H1 (cell line): ENCODE data around the gene CACNG5. TPM values are rescaled to one million over a fixed set of nuclear protein-coding genes. Genes with fewer than 3 reads are reported as not detected.

Source experiments
- CTCF ChIA-PET: fragments of 300-600 bp; sonication (Branson Sonifier 250); formaldehyde crosslinking; loops from one replicate; lab custom pipeline; 2021; ENCODE audit not compliant: partially characterized antibody; lab: Charles Lee
- POLR2A ChIA-PET: fragments of 300-600 bp; sonication (Branson Sonifier 250); formaldehyde crosslinking; loops from one replicate; lab custom pipeline; 2021; ENCODE audit warnings: inconsistent platforms; ENCODE audit not compliant: partially characterized antibody; lab: Charles Lee
- DNase-seq, 2 experiments: peaks; one replicate each; pipeline versions ENCODE4 v3.0.0 to v3.0.0-alpha.2; 2010 to 2022; ENCODE audit warnings: low spot score in 2 of 2, low read depth in 1 of 2, mixed read lengths in 1 of 2
- FAIRE-seq: peaks from 2 replicates; lab custom pipeline; 2011; peaks lifted over from hg19 to GRCh38; lab: Jason Lieb, UNC
- H2AFZ ChIP-seq: 2 replicates; pipeline ENCODE4 v1.8.1; 2012; ENCODE audit warnings: low read length, inconsistent platforms
- H2AK5ac ChIP-seq: 2 replicates; pipeline ENCODE4 v1.6.1; 2013; ENCODE audit warnings: low read depth, low read length
- H2BK120ac ChIP-seq: replicated peaks from 2 replicates; pipeline ENCODE3; 2013; ENCODE audit warnings: low read depth, low read length, inconsistent platforms
- H2BK12ac ChIP-seq: 2 replicates; pipeline ENCODE4 v1.6.1; 2013; ENCODE audit warnings: low read depth, low read length
- H2BK15ac ChIP-seq: 2 replicates; pipeline ENCODE4 v1.6.1; 2013; ENCODE audit warnings: low read length
- H2BK20ac ChIP-seq: 2 replicates; pipeline ENCODE4 v1.6.1; 2013; ENCODE audit warnings: low read length
- H2BK5ac ChIP-seq: 2 replicates; pipeline ENCODE4 v1.6.1; 2013; ENCODE audit warnings: low read depth, low read length
- H3K14ac ChIP-seq: 2 replicates; pipeline ENCODE4 v1.6.1; 2013; ENCODE audit warnings: inconsistent platforms; ENCODE audit not compliant: insufficient read length
- H3K18ac ChIP-seq: 2 replicates; pipeline ENCODE4 v1.6.1; 2013; ENCODE audit warnings: low read length; ENCODE audit errors: extremely low read depth
- H3K23ac ChIP-seq: 2 replicates; pipeline ENCODE4 v1.6.1; 2013; ENCODE audit warnings: inconsistent platforms; ENCODE audit not compliant: insufficient read length
- H3K23me2 ChIP-seq: 2 replicates; pipeline ENCODE4 v1.6.1; 2013; ENCODE audit warnings: low read depth, low read length
- H3K27ac ChIP-seq: 2 replicates; pipeline ENCODE4 v1.6.1; 2011; ENCODE audit warnings: low read depth, low read length, inconsistent platforms
- H3K27me3 ChIP-seq, 4 experiments: replicated peaks in 1 of 4; 1 replicate in 1 of 4; 2 replicates in 3 of 4; pipeline versions ENCODE4 v1.6.1 to v1.8.1; 2011 to 2013; ENCODE audit warnings: low read length in 3 of 4, mild to moderate bottlenecking in 3 of 4, inconsistent platforms in 2 of 4, mixed read lengths in 2 of 4, moderate library complexity in 1 of 4; ENCODE audit not compliant: control insufficient read depth in 3 of 4, insufficient read depth in 3 of 4; ENCODE audit errors: extremely low read depth in 1 of 4
- H3K36me3 ChIP-seq, 4 experiments: 2 replicates each; pipeline versions ENCODE4 v1.6.1 to v1.8.1; 2011 to 2013; ENCODE audit warnings: mild to moderate bottlenecking in 4 of 4, low read length in 3 of 4, moderate library complexity in 2 of 4, control low read depth in 1 of 4, inconsistent platforms in 1 of 4; ENCODE audit not compliant: insufficient read depth in 4 of 4, control insufficient read depth in 2 of 4
- H3K4ac ChIP-seq: replicated peaks from 2 replicates; pipeline ENCODE3; 2013; ENCODE audit warnings: low read length, low read depth, mixed read lengths, inconsistent platforms; ENCODE audit not compliant: insufficient read length
- H3K4me1 ChIP-seq, 4 experiments: replicated peaks in 1 of 4; 1 replicate in 1 of 4; 2 replicates in 3 of 4; pipeline versions ENCODE4 v1.6.1 to v1.8.1; 2011 to 2013; ENCODE audit warnings: low read length in 3 of 4, inconsistent platforms in 2 of 4, mixed read lengths in 1 of 4; ENCODE audit not compliant: insufficient read depth in 4 of 4, control insufficient read depth in 3 of 4
- H3K4me2 ChIP-seq, 2 experiments: 2 replicates each; pipeline versions ENCODE4 v1.6.1 to v1.8.1; 2011 to 2013; ENCODE audit warnings: low read depth in 2 of 2, low read length in 2 of 2, control low read depth in 1 of 2, inconsistent platforms in 1 of 2, mild to moderate bottlenecking in 1 of 2; ENCODE audit not compliant: insufficient read depth in 1 of 2
- H3K4me3 ChIP-seq, 4 experiments: fragments of 200-600, 300-600 bp in 1 of 4; sonication (generic), shearing (Covaris generic), sonication (Bioruptor Twin) in 1 of 4; 2 replicates each; pipeline versions ENCODE4 v1.5.1 to v1.8.1; 2011 to 2016; ENCODE audit warnings: low read length in 4 of 4, low read depth in 3 of 4, control low read depth in 2 of 4, inconsistent platforms in 2 of 4, mild to moderate bottlenecking in 2 of 4, mixed read lengths in 1 of 4, moderate library complexity in 1 of 4; ENCODE audit not compliant: insufficient read depth in 2 of 4; ENCODE audit errors: extremely low read depth in 1 of 4
- H3K56ac ChIP-seq: replicated peaks from 2 replicates; pipeline ENCODE3; 2013; ENCODE audit warnings: low read depth, mild to moderate bottlenecking, mixed read lengths, low read length, inconsistent platforms; ENCODE audit not compliant: insufficient read length
- H3K79me1 ChIP-seq: 2 replicates; pipeline ENCODE4 v1.6.1; 2013; ENCODE audit warnings: low read depth, low read length, control low read depth
- H3K79me2 ChIP-seq, 2 experiments: 2 replicates each; pipeline versions ENCODE4 v1.6.1 to v1.8.1; 2012 to 2013; ENCODE audit warnings: low read length in 2 of 2, mild to moderate bottlenecking in 2 of 2, inconsistent platforms in 1 of 2; ENCODE audit not compliant: insufficient read depth in 2 of 2, control insufficient read depth in 1 of 2
- H3K9ac ChIP-seq, 4 experiments: replicated peaks in 1 of 4; 1 replicate in 1 of 4; 2 replicates in 3 of 4; pipeline versions ENCODE4 v1.6.1 to v1.8.1; 2011 to 2013; ENCODE audit warnings: low read depth in 3 of 4, low read length in 3 of 4, control low read depth in 2 of 4, mild to moderate bottlenecking in 2 of 4, moderate library complexity in 2 of 4, inconsistent platforms in 1 of 4; ENCODE audit errors: extremely low read depth in 1 of 4
- H3K9me3 ChIP-seq, 2 experiments: 2 replicates each; pipeline versions ENCODE4 v1.6.1 to v1.8.1; 2012 to 2013; ENCODE audit warnings: mild to moderate bottlenecking in 2 of 2, moderate library complexity in 2 of 2, control low read depth in 1 of 2, inconsistent platforms in 1 of 2, low read depth in 1 of 2, low read length in 1 of 2, mixed read lengths in 1 of 2; ENCODE audit not compliant: insufficient read depth in 2 of 2
- H4K20me1 ChIP-seq, 2 experiments: replicated peaks in 1 of 2; 2 replicates each; pipeline versions ENCODE3 to v1.8.1; 2011 to 2013; ENCODE audit warnings: inconsistent platforms in 2 of 2, low read length in 2 of 2, mild to moderate bottlenecking in 1 of 2; ENCODE audit not compliant: insufficient read depth in 2 of 2, control insufficient read depth in 1 of 2
- H4K5ac ChIP-seq: 2 replicates; pipeline ENCODE4 v1.6.1; 2013; ENCODE audit warnings: low read length, low read depth, mixed read lengths, inconsistent platforms; ENCODE audit not compliant: insufficient read length
- H4K8ac ChIP-seq: 2 replicates; pipeline ENCODE4 v1.8.0; 2013; ENCODE audit warnings: mild to moderate bottlenecking, moderate library complexity, low read length, inconsistent platforms; ENCODE audit not compliant: insufficient read depth; ENCODE audit errors: extremely low read depth
- H4K91ac ChIP-seq: replicated peaks from 2 replicates; pipeline ENCODE3; 2013; ENCODE audit warnings: low read length, mixed read lengths, inconsistent platforms; ENCODE audit not compliant: insufficient read length
- ASH2L ChIP-seq: fragments of 200-600, 300-600 bp; sonication (generic); IDR thresholded peaks from one replicate; pipeline ENCODE4 v1.7.1; 2017; ENCODE audit warnings: low read length
- BCL11A ChIP-seq, 2 experiments: IDR thresholded peaks; one replicate each; pipeline ENCODE4 v1.6.1; 2011; ENCODE audit warnings: low read depth in 2 of 2, low read length in 2 of 2, mild to moderate bottlenecking in 2 of 2
- CEBPB ChIP-seq: IDR thresholded peaks from 2 replicates; pipeline ENCODE4 v1.6.1; 2012; ENCODE audit warnings: low read depth, low read length
- CREB1 ChIP-seq: IDR thresholded peaks from 2 replicates; pipeline ENCODE4 v1.6.1; 2012; ENCODE audit warnings: inconsistent platforms
- EZH2 ChIP-seq: fragments of 200-600 bp; sonication (generic); IDR thresholded peaks from 2 replicates; pipeline ENCODE4 v1.7.1; 2012; ENCODE audit warnings: low read depth, mild to moderate bottlenecking, moderate library complexity, low read length, inconsistent platforms; ENCODE audit not compliant: severe bottlenecking
- GTF2F1 ChIP-seq: IDR thresholded peaks from 2 replicates; pipeline ENCODE4 v1.6.1; 2012; ENCODE audit warnings: low read depth, low read length, improper control_type of control experiment, borderline replicate concordance
- HDAC2 ChIP-seq, 2 experiments: fragments of 300-600 bp in 1 of 2; sonication (generic) in 1 of 2; IDR thresholded peaks; 2 replicates each; pipeline ENCODE4 v1.6.1; 2011 to 2012; ENCODE audit warnings: low read depth in 2 of 2, low read length in 2 of 2, mild to moderate bottlenecking in 2 of 2, moderate library complexity in 2 of 2, borderline replicate concordance in 1 of 2, inconsistent platforms in 1 of 2
- RAD21 ChIP-seq, 2 experiments: IDR thresholded peaks in 1 of 2; conservative IDR thresholded peaks in 1 of 2; 2 replicates each; pipeline ENCODE4 v1.6.1; 2011; ENCODE audit warnings: low read depth in 2 of 2, low read length in 2 of 2, improper control_type of control experiment in 1 of 2, inconsistent platforms in 1 of 2, mild to moderate bottlenecking in 1 of 2, moderate library complexity in 1 of 2
- RNF2 ChIP-seq: fragments of 200-900, 300-1000 bp; sonication (generic); IDR thresholded peaks from 2 replicates; pipeline ENCODE4 v1.7.1; 2016; ENCODE audit warnings: borderline replicate concordance, low read depth, mild to moderate bottlenecking, antibody characterized with exemption, low read length; ENCODE audit not compliant: poor library complexity, severe bottlenecking; ENCODE audit errors: missing control alignments
- RXRA ChIP-seq: IDR thresholded peaks from 2 replicates; pipeline ENCODE4 v1.6.1; 2011; ENCODE audit warnings: low read depth, mild to moderate bottlenecking, low read length, moderate library complexity; ENCODE audit not compliant: insufficient read depth
- SP1 ChIP-seq: IDR thresholded peaks from 2 replicates; pipeline ENCODE4 v1.6.1; 2011; ENCODE audit warnings: low read depth, low read length
- ZNF274 ChIP-seq: IDR thresholded peaks from 2 replicates; pipeline ENCODE4 v1.7.0; 2012; ENCODE audit warnings: low read length, borderline replicate concordance; ENCODE audit errors: extremely low read depth
- WGBS, 2 experiments: shearing (Covaris generic) in 1 of 2; methylation state at CpG; one replicate each; pipeline versions ENCODE4 v1.1.6 to v1.1.7; 2013 to 2015; ENCODE audit warnings: low lambda C conversion rate in 2 of 2, mixed read lengths in 2 of 2, inconsistent platforms in 1 of 2, low coverage in 1 of 2, missing lambda C conversion rate in 1 of 2; ENCODE audit not compliant: insufficient replicate concordance in 2 of 2, insufficient coverage in 1 of 2, insufficient read length in 1 of 2; ENCODE audit errors: extremely low coverage in 1 of 2, missing lambda C conversion rate in 1 of 2; 5-methylcytosine and 5-hydroxymethylcytosine counted together
- polyA plus RNA-seq, 7 experiments: library from polyadenylated mRNA; depleted of rRNA in 3 of 7; stranded (reverse) in 5 of 7; unstranded in 2 of 7; fragments of >200 nt in 5 of 7; fragments of 200-250 nt in 2 of 7; gene quantifications; 1 replicate in 5 of 7; 2 replicates in 1 of 7; 4 replicates in 1 of 7; pipeline versions ENCODE4 v1.2.1 to v1.2.3, GENCODE V29; 2011 to 2013; ENCODE audit warnings: missing spikeins in 2 of 7, mixed read lengths in 2 of 7
- total RNA-seq: library from RNA; stranded (reverse); fragmentation: NEBNext Ultra II Directional; extraction: Animal tissue kit (Norgen Biotek cat#: 25700); gene quantifications from 2 replicates; pipeline ENCODE4 v1.2.1, GENCODE V29; 2021
- TF ChIP-seq, protein P1 (sequence below): IDR thresholded peaks from 2 replicates; pipeline ENCODE4 v1.6.1; 2012; ENCODE audit warnings: inconsistent platforms

CACNG5 gene
- total and polyA plus RNA-seq, 2 of the 8 experiments (the other 6 are each of a cell fraction or from before 2014, with no cell fraction given) = 2.2 to 3.1 TPM

GRCh38 chr17:66789961-66790437, 44.9 kb upstream of the CACNG5 start:
- 92% methylated on average over 7 of the region's 7 CpGs; no CpG with 5 or more reads in 1 of the 2 experiments for WGBS, 2 experiments
- TF ChIP-seq ASH2L (no peak), SP1 (no peak), RAD21 (IDR thresholded peaks at IDR 0.05 in 1 of 2, conservative IDR thresholded peaks at IDR 0.05 in 1 of 2; ENCODE audit: low read depth in 2 of 2, low read length in 2 of 2) (no peak), EZH2 (no peak), BCL11A (IDR thresholded peaks at IDR 0.05; ENCODE audit: low read depth in 2 of 2, low read length in 2 of 2) (no peak), HDAC2 (IDR thresholded peaks at IDR 0.05; ENCODE audit: borderline replicate concordance in 1 of 2, low read depth in 2 of 2, low read length in 2 of 2) (no peak), CREB1 (no peak), ZNF274 (no peak), GTF2F1 (no peak), CEBPB (no peak), RXRA (no peak), RNF2 (no peak)
- TF ChIP-seq, protein P1, sequence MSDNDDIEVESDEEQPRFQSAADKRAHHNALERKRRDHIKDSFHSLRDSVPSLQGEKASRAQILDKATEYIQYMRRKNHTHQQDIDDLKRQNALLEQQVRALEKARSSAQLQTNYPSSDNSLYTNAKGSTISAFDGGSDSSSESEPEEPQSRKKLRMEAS = no peak

More at GRCh38 chr17:66789961-66790437, 44.9 kb upstream of the CACNG5 start:
- Histone ChIP-seq H3K23me2 (no peaks in the 10 kb centered on the region), H3K4ac (no peak overlapping the region), H3K56ac (no peak overlapping the region), H3K4me2 (no peak overlapping the region), H3K27me3 (no peaks in the 10 kb centered on the region), H2BK20ac (no peak overlapping the region), H4K8ac (no peak overlapping the region), H3K79me1 (no peaks in the 10 kb centered on the region), H3K23ac (no peak overlapping the region), H3K4me1 (no peaks in the 10 kb centered on the region; a peak in 1 of 7 replicates), H3K27ac (no peak overlapping the region), H3K14ac (no peak overlapping the region), H4K91ac (no peak overlapping the region), H3K79me2 (no peaks in the 10 kb centered on the region), H4K20me1 (no peaks in the 10 kb centered on the region), H2BK120ac (no peak overlapping the region), H2AK5ac (no peak overlapping the region), H2BK15ac (no peak overlapping the region), H3K9ac (no peak overlapping the region), H3K36me3 (no peaks in the 10 kb centered on the region; a peak in 1 of 8 replicates), H2AFZ (no peak overlapping the region), H2BK12ac (no peak overlapping the region), H4K5ac (no peak overlapping the region), H2BK5ac (no peak overlapping the region), H3K9me3 (no peaks in the 10 kb centered on the region), H3K18ac (no peak overlapping the region), H3K4me3 (no peak overlapping the region)
- DNase-seq (no peak), FAIRE-seq (no peak)
- ChIA-PET POLR2A (no interaction called here), CTCF (interaction anchor here (1.0 to 1.5 kb wide), 3 partner anchors 13 to 62 kb away, joined by 3 to 7 read pairs (median 3); no protein-coding TSS in a partner anchor)
